GM21390 (cell line): ENCODE results near the gene OSBPL5.

ENCODE experiments used
- ATAC-seq: cut with Tn5 transposase; IDR thresholded peaks from one replicate; pipeline ENCODE4 v1.9.1; 2021; ENCODE audit not compliant: unreplicated experiment

OSBPL5 gene

DNA sequence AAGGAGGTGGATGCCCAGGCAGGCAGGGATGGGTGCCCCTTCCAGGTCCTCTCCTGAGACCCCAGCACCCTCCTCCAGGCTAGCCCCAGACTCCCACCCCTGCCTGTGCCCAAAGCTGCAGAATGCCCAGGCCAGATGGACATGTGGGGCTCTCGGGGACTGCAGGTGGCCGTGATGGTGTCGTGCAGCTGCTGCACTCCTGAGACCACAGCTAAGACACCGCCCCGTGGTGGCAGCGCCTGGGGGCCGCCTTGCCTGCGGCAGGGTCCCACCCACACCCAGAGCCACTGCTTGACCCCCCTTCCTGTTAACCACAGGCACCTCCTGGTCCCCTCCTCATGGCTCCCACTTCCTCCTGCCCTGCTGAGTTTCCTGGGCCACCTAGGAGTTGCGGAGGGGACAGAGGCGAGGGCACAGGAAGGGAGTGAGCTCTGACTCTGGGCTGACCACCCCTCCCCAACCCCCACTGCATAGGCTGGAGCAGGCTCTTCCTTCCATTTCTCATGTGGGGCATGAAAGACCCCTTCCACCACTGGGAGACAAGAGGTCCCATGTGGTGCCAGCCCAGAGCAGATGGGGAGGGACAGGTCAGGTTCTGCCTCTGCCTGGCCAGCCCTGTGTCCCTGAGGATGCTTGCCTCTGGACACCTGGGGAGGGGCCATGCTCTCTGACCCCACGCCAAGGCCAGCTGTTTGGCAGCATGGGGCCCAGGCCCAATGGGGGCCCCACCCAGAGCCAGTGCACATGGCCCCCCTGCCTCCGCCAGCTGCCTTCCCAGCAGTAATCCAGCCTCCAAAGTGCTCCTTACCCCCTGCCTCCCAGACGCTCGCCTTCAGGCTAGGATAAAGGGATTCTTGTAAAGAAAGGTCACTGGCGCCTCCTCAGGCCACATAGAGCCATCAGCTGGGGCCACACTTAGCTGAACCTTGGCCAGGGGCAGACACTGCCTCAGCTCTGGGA, 29.3 kb downstream of the OSBPL5 start:
- ATAC-seq, result no peak

GRCh38 chr11:3134651-3135480, 30.2 kb downstream of the OSBPL5 start:
- no peak for ATAC-seq

DNA sequence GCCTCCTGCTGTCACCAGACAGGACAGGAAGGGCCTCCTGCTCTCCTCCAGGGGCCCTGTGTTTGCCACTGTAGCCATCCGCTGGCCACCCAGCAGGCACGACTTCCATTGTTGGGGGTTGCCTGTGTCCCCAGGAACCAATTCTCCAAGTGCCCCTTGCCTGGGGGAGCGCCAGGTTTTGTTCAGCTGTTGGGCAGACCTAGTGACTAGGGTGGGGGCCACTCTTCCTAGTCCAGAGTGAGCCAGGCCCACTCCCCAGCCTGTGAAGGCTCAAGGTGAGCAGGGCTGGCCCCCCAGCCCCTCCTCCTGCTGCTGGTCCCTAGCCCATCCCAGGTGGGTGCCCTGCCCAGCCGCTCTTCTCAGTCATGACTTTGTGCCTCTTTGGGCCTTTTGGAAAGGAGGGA, 30.9 kb downstream of the OSBPL5 start:
- no peak for ATAC-seq

DNA sequence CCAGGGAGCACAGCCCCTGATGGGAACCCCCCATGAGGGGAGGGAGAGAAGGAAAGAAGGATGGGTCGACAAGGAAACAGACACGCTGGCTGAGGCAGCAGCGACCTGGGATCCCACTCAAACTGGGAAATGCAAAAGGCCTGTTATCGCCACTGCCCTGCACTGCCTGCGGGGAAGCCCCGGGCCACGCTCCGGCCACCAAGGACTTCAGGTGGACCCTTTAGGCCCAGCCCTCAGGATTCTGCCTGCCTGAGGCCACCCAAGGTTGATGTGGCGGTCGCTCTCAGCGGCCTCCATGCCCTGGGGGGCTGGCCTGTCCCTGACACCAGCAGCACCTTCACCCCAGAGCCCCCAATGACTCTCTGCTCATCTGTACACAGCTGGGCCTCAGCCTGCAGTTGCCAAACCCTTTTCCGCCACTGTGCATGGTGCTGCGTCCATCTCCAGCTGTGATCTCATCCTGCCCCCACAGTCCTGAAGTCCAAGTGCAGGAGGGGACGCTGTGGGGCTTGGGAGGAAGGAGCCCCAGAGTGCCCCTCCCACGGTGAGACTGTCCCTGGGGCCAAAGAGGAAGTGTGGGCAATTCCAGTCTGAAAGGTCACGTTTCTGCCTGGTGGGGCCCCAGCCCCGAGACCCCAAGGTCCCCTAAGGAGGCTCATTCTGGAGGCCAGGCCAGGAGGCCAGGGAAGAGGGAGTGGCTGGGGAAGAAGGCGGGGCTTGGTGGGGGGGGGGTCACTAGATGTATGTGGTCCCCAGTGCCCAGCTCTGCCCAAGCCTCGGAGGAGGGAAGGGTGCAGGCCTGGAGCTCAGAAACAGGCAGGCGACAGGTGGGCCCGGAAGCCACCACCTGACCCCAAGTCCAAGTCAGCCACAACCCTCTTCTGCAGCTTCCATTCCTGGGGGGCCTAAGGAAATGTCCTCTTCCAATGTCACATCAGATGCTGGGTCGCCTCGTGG, 31.6 kb downstream of the OSBPL5 start:
- no peak for ATAC-seq

- no peak for ATAC-seq
Observed at GRCh38 chr11:3132831-3133260, 32.3 kb downstream of the OSBPL5 start.

DNA sequence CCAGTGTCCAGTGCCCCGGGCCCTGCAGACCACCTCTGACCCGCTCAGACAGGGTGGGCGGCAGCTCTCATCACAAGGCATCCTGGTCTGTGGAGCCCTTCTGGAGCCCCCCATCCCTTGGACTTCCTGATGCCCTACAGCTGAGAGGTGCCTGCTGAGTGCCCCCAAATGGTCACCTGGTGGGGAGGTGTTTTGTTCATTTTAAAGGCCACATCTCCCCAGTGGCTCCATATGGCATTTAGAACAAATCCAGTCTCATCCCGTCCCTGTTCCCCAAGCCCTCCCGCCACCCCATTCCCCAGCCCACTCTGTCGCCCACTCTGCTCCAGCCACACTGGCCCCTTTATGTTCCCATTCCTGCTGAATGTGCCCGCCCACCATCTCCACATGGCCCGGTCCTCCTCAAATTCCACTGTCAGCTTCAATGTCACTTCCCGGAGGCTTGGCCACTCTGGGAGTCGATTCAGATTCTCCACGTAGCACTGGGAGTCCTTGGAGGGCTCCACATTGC, 32.8 kb downstream of the OSBPL5 start:
- ATAC-seq, result no peak

GRCh38 chr11:3131330-3131941, 33.7 kb downstream of the OSBPL5 start:
- ATAC-seq, result no peak

DNA sequence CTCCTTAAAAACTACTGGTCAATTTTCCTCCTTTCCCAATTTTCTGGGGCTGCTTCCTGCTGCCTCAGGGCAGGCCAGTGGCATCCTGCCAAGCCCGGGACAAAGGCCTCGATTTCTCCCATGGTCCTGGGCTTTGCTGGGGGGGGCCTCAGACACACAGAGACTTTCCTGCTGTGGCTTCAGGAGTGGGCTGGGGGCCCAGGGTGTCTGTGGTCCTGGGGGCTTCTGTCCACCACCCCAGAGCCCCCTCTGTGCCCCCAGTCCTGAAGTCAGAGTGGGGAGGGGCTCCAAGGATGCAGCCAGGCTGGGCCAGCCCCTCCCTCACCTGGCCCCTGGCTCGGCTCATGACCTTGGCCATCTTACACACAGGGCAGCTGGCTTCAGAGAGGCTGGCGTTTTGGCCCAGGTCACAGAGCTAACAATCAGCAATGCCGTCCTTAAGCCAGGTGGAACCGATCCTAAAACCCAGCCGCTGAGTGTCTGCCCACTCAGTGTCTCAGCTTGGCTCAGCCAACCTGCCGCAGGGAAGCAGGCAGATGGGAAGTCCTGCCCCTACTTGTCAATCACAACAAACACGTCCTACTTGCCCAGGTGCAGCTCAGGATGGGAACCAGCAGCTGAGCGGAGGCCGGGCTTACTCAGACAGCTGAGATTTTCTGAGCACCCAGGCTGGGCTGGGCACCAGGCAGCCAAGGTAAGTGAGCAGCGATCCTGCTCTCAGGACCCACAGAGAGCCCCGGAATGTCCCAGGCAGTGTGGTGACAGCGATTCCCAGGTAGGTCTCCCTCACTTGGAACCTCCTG, 34.6 kb downstream of the OSBPL5 start:
- ATAC-seq, result no peak

- ATAC-seq, result no peak
Observed at GRCh38 chr11:3129591-3130268, 35.4 kb downstream of the OSBPL5 start.

DNA sequence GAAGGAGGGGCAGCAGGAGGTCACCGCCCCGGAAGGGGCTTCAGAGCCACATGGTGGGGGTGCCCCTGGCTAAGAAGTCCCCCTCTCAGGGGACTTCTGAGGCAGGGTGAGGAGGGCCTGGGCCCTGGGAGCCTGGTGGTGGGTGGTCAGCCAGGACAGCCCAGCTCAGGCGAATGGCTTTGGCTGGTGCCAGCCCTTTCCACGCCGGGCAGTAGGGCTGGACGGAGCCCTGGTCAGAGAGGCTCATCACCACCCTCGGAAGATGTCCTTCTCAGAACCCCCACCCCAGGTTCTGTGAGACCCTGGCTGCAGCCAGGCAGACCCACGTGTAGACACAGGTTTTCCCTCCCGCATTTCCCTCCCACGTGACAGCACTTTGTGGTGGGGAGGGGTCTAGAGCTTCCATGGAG, 35.9 kb downstream of the OSBPL5 start:
- no peak for ATAC-seq

DNA sequence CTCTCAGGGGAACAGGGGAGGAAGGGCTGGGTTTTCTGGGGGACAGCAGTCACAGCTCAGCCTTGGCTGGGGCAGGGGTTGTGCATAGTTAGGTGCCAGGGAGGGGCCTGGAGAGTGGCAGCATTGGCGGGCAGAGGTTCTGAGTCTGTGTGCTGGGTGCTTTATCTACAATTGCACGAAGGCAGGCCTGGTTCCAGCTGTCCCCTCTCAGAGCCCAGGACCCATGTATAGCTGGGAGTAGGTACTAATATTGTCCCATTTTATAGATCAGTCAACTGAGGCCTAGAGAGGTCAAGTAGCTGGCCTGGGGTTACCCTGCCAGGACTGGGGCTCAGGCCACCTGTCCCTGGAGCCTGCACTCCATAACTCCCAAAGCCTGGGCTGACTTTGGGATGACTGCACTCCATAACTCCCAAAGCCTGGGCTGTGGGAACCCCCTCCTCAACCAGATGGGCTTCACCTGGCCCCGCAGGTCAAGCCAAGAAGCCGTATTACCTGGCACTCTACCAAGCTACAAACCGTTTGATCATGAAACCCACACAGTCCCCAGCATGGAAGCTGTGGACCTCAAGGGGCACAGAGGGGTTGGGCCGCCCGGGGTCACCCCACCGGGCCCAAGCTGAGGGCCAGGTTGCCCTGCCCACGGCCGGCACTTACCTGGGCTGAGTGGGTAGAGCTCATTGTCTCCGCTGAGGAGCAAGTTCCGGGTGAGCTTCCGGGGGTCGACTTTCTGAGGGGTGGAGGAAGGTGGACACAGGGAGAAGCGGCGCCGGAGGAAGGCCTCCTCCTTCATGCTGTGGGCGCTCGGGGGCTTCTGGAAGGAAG, 36.5 kb downstream of the OSBPL5 start:
- no peak for ATAC-seq

GRCh38 chr11:3127706-3128355, 37.3 kb downstream of the OSBPL5 start:
- ATAC-seq, result no peak

DNA sequence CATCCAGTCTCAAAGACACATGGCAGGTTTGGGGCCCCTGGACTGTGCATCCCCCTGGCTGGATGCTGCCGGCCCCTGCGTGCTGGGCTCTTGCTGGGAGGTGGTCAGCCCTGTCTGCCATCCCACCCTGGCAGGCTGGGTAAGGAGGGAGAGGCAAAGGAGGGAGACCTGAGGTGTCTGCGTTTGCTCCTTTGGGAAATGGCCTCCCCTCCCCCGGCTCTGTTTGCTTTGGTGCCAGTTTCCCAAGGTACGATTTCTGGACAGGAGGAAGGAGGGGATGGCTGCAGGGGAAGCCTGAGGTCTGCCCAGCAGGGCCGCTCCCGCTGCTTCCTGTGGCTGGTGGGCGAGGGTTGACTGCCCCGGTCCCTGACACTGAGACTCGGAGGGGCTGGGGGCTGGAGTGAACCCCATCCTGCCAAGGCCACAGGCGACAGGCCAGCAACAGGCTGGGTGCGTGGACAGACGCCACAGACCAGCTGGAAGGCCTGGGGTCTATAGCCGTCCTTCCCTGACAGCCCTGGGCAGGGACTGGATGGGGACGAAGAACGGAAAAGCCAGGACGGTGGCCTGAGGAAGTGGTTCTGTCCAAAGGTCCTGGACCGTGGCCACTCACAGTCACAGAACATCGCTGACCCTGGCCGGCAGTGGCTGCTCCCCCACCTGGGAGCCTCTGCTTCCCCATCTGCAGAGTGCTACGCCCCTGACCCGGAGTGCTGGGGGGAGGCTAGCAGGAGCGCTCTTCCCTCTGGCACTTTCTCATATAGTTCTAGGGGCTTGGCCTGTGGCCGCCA, 38.0 kb downstream of the OSBPL5 start:
- ATAC-seq, result no peak

DNA sequence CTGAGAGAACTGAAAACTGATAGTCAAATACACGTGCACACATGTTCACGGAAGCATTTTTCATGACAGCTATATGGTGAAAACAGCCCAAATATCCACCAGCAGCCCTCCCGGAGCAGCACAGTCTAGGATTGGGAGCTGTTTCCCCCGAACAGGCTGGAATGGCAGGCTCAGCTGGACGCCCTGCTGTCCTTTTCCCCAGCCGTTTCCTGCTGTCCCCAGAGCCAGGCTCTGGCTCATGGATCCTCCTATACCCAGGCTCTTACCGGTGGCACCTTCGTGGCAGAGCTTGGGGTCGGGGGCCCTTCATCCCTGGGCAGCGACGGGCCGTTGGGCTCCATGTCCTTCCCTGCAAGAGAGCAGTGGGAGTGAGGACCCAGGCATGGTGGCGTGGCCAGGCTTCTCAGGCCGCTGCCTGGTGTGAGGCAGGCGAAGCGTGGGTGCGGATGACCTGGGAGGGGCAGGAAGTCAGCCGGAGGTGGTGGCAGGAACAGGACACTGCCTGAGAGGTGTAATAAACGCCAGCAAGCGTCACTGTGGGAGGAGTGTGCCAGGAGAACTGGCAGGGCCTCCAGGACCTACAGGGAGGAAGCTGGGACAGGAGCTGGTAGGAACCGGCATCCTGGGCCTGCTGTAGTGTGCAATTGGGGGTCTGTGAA, 38.8 kb downstream of the OSBPL5 start:
- no peak for ATAC-seq

DNA sequence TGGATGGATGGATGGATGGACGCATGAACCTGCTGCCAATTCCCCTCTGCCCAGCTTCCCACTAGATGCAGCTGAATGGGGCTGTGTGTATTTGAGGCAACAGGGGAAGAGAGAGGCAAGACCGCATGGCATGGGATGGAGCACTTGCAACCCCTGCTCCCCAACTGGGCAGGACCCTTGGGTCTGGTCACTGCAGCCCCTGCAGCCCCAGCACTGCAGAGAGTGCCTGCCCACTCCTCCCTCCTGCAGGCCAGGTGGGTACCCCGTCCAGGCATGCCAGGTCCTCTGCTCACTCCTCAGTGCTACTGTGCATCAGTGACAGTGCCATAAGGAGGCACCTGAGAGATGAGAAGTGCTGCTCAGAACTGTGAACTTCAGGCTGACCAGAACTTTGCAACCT, 40.3 kb downstream of the OSBPL5 start:
- ATAC-seq, result no peak
